Pulmonary artery endothelial cell (primary cell): Measurements from ENCODE around the gene GSTP1. TPM values are rescaled to one million over a fixed set of nuclear protein-coding genes. Genes with fewer than 3 reads are reported as not detected.
A peak's percentile ranks its signal among the peaks of the same experiment; 100 is the strongest.
"Not testable (repeated sequence)": the region's sequence is repeated elsewhere in the genome, so short reads cannot be mapped to it uniquely, and the experiment has no call there.

Experiments used
- DNase-seq: peaks from one replicate; pipeline ENCODE4 v3.0.0-alpha.2; 2011; ENCODE audit warnings: low read depth, low spot score
- total RNA-seq: library from RNA; depleted of rRNA; stranded (reverse); fragments of >200 nt; gene quantifications from 2 replicates; pipeline ENCODE4 v1.2.3, GENCODE V29; 2014

The GSTP1 gene
- total RNA-seq, result 708 and 1,026 TPM in 2 replicates

- peak; percentile 58 for DNase-seq
These were observed at the start of gene GSTP1 for GRCh38 chr11:67583247-67584204. Gene GSTP1 (plus strand): TSS chr11:67583812. CDS start chr11:67583844, 32 bp downstream.

DNA sequence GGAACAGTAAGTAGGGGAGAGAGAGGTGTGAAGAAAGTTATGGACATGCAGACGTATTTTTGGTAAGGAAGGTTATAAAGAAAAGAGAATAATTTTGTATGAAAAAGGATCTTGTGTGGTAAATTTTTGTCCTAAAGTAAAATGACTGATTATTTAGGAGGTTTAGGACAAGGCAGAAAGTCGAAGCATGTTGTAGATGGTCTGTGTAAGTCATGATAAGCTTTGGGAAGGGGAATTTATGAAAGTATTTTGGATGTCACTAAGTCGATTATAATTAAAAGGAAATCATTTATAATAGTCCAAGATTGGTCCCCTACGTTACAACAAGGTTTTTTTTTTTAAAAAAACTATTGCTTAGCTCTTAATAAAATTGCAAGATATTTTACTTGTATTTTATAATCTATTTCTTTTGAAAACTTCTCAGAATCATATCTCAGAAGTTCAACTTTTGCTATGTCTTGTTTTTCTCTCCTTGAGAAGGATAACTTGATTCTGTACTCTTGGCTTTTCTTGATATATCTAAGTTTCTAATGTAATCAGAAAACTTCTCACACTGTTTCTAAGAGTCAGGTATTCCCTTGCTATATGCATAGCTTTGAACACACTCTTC lies 49.4 kb upstream of the GSTP1 start:
- DNase-seq, result no peak

GRCh38 chr11:67535561-67535960 lies 48.1 kb upstream of the GSTP1 start:
- DNase-seq, result no peak

DNA sequence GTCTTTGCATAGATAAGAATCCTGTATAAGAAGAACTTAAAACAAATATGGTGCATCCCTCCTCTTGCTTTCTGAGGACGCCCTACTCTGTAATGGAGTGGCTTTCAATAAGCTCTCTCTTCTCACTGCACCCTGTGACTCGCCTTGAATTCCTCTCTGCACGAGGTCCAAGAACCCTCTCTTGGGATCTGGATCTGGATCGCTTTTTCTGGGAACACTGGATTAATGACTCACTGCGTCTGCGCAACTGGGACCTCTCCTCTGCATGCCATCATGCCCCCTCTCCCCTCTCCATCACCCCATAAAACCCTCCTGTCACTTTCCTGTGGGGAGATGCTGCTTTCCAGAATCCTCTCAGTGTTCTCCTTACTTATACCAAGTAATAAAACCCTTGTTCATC lies 45.3 kb upstream of the GSTP1 start:
- no peak for DNase-seq

DNA sequence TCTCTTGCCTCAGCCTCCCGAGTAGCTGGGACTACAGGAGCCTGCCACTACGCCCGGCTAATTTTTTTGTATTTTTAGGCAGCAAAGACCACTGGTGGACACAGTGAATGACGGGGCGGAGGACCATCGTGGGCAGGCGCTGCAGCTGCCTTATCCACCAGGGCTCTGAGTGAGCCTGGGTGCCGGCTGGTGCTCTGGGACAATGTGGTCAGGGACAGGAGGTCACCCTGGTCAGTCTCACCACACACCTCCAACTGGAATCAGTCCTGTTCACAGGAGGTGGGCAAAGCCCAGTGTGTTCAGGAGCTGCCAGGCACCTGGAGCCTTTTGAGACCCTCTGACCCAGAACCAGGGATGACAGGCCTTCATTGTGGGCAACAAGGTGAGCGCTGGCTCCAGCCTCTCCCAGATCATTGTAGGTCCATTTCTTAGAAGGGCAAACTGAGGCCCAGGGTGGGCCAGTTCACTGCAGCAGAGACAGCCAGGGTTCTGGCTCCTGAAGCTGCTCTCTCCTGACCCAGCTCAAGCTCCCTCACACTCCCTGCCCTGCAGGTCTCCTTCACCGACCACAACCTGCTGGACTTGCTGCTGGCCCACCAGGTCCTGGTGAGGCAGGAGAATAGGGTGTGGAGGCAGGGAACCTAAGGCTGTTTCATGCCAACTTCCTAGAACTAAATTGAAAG lies 44.6 kb upstream of the GSTP1 start:
- DNase-seq, result no peak

DNA sequence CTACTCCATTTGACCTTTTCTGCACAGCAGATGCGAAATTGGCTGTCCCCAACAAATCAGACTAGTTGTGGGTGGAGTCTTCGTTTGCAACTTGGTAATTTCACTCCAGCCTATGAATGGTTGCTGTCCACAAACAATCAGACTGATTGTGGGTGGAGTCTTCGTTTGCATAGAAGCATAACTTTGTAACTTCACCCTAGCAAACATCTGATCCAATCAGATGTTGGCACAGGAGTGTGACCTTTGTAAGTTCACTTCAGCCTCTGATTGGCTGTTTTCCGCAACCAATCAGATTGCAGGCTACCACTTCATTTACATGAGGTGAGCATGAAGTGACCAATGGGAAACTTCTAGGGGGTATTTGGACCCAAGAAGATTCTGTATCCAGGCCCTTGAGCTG lies 44.1 kb upstream of the GSTP1 start:
- DNase-seq, result no peak

- DNase-seq, result no peak
These were observed 42.4 kb upstream of the GSTP1 start for GRCh38 chr11:67541198-67541597.

GRCh38 chr11:67542169-67542568 lies 41.4 kb upstream of the GSTP1 start:
- no peak for DNase-seq

GRCh38 chr11:67542971-67543370 lies 40.6 kb upstream of the GSTP1 start:
- DNase-seq, result no peak

GRCh38 chr11:67543585-67543984 lies 40.0 kb upstream of the GSTP1 start:
- no peak for DNase-seq

DNA sequence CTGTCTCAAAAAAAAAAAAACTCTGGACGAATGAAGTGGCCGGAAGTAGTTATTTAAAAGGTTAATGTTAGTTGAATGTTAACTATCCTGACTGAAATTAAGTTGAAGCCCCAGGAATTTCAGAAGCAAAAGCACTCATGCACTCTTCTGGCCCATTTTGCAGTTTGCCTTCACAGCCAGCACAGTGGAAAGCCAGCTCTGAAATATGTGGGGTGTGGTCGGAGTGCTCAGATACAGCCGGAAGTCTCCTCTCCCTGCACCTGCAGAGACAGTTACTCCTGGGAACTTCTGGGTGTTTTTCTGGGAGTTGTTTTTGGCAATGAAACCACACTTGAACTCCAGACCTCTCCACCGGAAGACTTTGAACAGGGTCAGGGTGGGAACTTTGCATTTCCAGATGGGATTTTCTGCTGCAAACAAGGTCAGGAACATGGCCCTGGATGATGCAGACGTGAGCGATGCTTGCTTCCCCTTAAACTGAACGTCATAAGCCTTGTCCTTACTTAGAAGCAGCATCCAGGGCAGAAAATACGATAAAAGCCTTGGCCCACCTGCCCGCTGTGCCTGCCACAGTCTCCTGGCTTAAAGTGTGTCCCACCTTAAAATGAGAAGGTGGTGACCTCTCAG lies 38.9 kb upstream of the GSTP1 start:
- no peak for DNase-seq

GRCh38 chr11:67545280-67545679 lies 38.3 kb upstream of the GSTP1 start:
- DNase-seq, result no peak

- DNase-seq, result not testable (repeated sequence)
These were observed 35.5 kb upstream of the GSTP1 start for GRCh38 chr11:67548112-67548511.

DNA sequence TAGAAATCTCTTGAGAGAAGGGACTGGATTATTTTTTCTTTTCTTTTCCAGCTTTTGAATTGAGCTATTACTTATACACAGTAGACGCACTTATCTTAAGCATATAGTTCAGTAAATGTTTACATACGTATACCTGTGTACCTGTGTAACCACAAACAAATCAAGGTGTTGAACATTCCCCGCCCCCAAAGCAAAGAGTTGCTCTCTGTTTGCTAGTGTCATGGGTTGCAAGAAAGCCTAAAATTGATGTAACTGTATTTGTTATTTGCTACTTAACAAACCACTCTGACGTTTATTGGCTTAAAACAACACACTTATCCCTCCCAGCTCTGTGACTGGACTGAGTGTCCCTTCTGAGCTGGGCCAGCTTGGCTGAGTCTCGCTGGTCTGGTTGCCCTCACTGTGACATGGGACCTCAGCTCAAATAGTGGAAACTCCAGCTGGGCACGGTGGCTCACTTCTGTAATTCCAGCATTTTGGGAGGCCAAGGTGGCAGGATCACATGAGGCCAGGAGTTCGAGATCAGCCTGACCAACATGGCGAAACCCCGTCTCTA lies 35.0 kb upstream of the GSTP1 start:
- DNase-seq, result no peak

- DNase-seq, result no peak
These were observed 32.5 kb upstream of the GSTP1 start for GRCh38 chr11:67551127-67551526.

- not testable (repeated sequence) for DNase-seq
These were observed 31.9 kb upstream of the GSTP1 start for GRCh38 chr11:67551697-67552096.

DNA sequence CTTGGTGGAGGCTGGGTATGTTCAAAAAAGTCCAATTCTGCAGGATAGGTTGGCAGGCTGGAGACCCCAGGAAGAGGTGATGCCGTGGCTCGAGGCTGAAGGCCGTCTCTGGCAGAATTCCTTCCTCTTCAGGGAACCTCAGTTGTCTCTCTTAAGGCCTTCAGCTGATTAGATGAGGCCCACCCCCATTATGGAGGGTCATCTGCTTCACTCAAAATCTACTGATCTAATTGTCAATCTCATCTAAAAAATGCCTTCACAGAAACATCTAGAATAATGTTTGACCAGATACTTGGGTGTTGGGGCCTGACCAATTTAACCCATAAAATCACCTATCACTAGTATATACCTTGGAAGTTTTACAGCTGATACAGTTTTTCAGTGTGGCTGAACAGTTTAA lies 27.4 kb upstream of the GSTP1 start:
- no peak for DNase-seq

- no peak for DNase-seq
These were observed 25.4 kb upstream of the GSTP1 start for GRCh38 chr11:67558084-67558772.

DNA sequence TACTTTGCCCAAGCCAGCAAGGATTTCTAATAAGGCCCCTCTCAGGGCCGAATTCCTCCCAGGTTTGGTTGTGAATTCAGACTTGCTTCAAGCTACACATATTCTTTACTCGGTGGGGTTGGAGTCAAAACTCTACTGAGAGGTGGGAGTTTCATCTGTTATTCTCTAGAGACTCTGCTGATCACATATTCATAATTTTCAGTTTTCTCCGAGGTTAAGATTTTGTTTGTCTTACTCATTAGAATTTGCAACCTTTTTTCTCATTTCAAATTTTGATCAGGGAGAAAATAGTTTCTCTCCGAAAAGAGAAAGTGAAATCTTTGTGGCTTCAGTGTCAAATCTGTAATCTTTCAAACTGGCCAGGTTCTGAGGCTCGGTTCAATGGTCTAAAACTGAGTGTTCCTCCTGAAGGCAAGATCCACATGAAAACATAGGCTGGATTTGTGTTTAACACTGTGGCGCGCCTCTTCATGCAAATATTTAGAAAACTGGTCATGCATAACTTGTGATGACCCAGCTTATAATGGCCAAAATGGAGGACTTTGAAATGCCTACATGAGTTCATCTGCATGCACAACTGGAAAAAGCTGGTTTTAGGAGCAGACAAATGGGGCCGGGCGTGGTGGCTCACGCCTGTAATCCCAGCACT lies 21.5 kb upstream of the GSTP1 start:
- no peak for DNase-seq

DNA sequence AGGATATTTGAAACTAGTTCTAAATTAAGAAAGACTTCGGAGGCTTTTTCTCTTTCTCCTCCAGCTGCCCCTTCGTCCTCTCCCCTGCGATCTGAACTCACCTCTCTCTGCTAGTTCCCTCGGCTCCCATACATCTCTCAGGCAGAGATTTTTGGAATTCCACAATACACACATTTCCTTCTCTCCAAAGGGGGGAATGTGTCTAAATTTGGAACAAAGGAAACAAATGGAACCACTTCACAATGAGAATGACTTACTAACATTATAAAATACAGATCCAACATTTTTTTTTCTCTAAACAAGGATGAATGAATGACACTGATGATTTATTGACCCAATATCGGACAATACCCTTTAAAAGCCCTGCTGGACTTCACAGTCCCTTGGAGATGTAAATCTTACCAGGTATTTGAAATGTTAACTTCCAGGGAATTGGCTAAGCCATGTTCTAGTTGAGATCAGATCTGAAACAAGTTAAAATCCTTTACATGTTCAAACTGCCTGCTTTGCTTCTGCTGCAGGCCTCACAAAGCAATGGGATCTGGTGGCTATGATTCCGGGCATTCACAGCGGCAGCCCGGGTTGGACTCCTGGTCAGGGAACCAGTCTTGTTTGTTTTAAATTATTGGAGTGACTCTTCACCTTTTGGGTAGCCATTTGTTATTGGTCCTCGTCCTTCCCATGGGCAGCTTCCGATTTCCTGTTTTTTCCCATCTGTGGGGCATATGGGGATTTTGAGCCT lies 20.5 kb upstream of the GSTP1 start:
- no peak for DNase-seq
